ENCODE measurements around the gene TMEM244. TPM values are rescaled to one million over a fixed set of nuclear protein-coding genes. Genes with fewer than 3 reads are reported as not detected.

TMEM244 gene
- total and polyA plus RNA-seq, 2 of the 4 experiments (the other 2 are of a cell fraction): 0.21 to 0.36 TPM

DNA sequence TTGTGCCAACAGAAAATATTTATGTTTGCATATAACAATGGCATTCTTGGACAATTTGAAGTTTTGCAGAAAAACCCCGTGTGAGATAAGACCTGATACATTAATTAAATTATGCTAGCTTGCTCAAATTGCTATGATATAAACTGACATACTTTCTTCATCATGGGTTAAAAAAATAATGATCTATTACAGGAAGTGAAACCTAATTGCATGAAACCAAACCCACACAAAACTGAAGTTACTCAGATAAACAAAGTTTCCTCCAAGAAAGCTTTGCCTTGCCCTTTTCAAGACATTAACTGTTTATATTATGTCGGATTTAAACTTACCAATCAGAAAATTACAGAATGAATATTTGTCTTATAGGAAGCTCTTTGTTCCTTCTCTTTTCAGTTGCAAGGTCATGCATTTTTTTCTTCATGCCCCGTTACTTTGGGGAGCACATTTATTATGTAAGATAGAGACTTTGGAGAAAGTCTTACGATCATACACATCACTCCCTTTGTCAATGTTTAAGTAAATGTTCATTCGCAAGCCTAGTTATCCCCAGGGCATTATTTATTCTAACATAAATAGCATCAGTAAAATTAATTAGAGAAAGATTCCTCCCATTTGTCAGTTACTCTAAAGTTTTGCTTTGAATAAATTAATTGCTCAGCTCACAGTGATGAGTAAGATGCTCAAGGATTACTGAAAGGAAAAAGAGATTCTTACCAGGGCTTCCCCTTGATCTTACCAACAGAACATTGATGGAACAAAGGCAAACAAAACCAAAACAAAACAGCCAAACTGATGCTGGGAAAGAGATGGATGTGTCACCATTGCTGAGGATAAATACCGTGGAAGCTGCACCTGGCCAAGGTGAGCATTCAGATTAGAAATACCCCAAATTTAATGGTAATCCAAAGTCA, 14.8 kb upstream of the TMEM244 start (continued):
- no peak for TF ChIP-seq CHD1 (IDR thresholded peaks at IDR 0.05; ENCODE audit: low read depth, low read length)
- no peak for TF ChIP-seq NFE2L2 (IDR thresholded peaks at IDR 0.05; ENCODE audit: low read depth, low read length)
- TF ChIP-seq RFX5 (IDR thresholded peaks at IDR 0.05; ENCODE audit: low read depth, low read length): no peak

DNA sequence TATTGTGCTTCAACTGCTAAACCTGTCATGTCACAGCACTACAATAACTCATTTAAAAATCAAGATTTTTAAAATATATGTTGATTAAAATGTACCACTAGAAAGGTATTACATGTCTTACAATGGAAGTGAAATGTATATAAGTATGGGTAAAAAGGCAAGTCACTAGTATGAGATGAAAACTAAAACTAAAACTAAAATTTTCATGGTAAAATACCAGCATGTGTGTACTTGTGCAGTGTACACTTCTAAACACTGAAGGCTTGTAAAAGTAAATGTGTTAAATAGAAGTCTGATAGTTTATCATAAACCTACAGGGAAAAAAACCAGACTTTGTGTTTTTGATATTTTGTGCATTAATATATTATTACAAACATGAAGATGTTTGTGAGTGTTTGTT, 13.7 kb upstream of the TMEM244 start:
- Histone ChIP-seq H3K9me1 (ENCODE audit: insufficient read depth, low read length) (no peaks in the 10 kb centered on the region), H3K27ac (ENCODE audit: insufficient read depth, low read length) (no peak overlapping the region), H3K14ac (replicated peaks; ENCODE audit: low read depth, low read length) (no peak overlapping the region), H2BK5ac (ENCODE audit: low read depth, low read length, poor library complexity, severe bottlenecking) (no peak overlapping the region), H4K8ac (ENCODE audit: low read depth in 2 of 2, low read length in 2 of 2) (no peak overlapping the region), H3K4me3 (ENCODE audit: insufficient read depth, low read depth, low read length) (no peak overlapping the region), H2BK15ac (ENCODE audit: low read depth, low read length) (no peak overlapping the region), H4K5ac (ENCODE audit: low read depth, low read length) (no peak overlapping the region), H3K4me1 (ENCODE audit: control insufficient read depth, insufficient read depth, low read length) (peaks cover 2% of the 10 kb centered on the region; the same call in 1 of the 2 replicates), H3K23ac (ENCODE audit: low read depth, low read length) (no peak overlapping the region), H3K18ac (ENCODE audit: low read depth, low read length) (no peak overlapping the region), H3K9me3 (ENCODE audit: control insufficient read depth, insufficient read depth, low read length) (no peaks in the 10 kb centered on the region), H3K4me2 (ENCODE audit: low read depth, low read length) (no peak overlapping the region), H3K36me3 (ENCODE audit: control insufficient read depth, insufficient read depth, low read length) (no peaks in the 10 kb centered on the region), H2AK9ac (replicated peaks; ENCODE audit: low read depth, low read length, poor library complexity) (no peak overlapping the region), H4K91ac (ENCODE audit: insufficient read depth, low read depth, low read length) (no peak overlapping the region), H2BK120ac (ENCODE audit: low read depth, low read length) (no peak overlapping the region), H2AK5ac (ENCODE audit: low read depth, low read length) (no peak overlapping the region), H2BK20ac (ENCODE audit: low read depth, low read length) (no peak overlapping the region), H4K20me1 (ENCODE audit: insufficient read depth, low read length) (no peaks in the 10 kb centered on the region), H3K9ac (ENCODE audit: low read depth, low read length) (no peak overlapping the region), H3K4ac (ENCODE audit: low read depth, low read length) (no peak overlapping the region), H2AFZ (replicated peaks; ENCODE audit: low read length, poor library complexity) (no peak overlapping the region), H3K27me3 (ENCODE audit: control insufficient read depth, insufficient read depth, low read length) (no peaks in the 10 kb centered on the region), H3K79me1 (ENCODE audit: low read depth in 1 of 2, low read length in 2 of 2) (no peaks in the 10 kb centered on the region), H3K56ac (ENCODE audit: extremely low read depth, insufficient read depth, low read length) (no peak overlapping the region)
- ChIA-PET CTCF (interaction anchor here (0.8 to 1.0 kb wide), 2 partner anchors 18 to 49 kb away, joined by 3 to 4 read pairs; no protein-coding TSS in a partner anchor), POLR2A (ENCODE audit: unreplicated experiment) (no interaction called here)
- in situ Hi-C loops (cut with MboI; ENCODE audit: low sequenced_read_pairs): no loop called here
- DNase-seq (no peak), ATAC-seq (ENCODE audit: low read depth) (no peak)
- BruUV-seq (replicated peaks): no TSS peak
- dilution Hi-C loops (cut with HindIII; ENCODE audit: low sequenced_read_pairs, unreplicated experiment): no loop called here
- TF ChIP-seq NFE2L2 (IDR thresholded peaks at IDR 0.05; ENCODE audit: low read depth, low read length) (no peak), POLR2A (IDR thresholded peaks at IDR 0.05; ENCODE audit: low read depth, low read length) (no peak), MXI1 (IDR thresholded peaks at IDR 0.05; ENCODE audit: borderline replicate concordance, low read depth, low read length) (no peak), RAD21 (IDR thresholded peaks at IDR 0.05; ENCODE audit: low read length) (no peak), MAFK (IDR thresholded peaks at IDR 0.05; ENCODE audit: low read depth, low read length) (no peak), SMC3 (IDR thresholded peaks at IDR 0.05; ENCODE audit: low read depth, low read length) (no peak), BHLHE40 (IDR thresholded peaks at IDR 0.05; ENCODE audit: low read depth, low read length) (no peak), MAZ (IDR thresholded peaks at IDR 0.05; ENCODE audit: borderline replicate concordance, low read depth, low read length) (no peak), FOS (IDR thresholded peaks at IDR 0.05; ENCODE audit: low read depth, low read length) (no peak), CEBPB (IDR thresholded peaks at IDR 0.05; ENCODE audit: low read depth, low read length) (no peak), RFX5 (IDR thresholded peaks at IDR 0.05; ENCODE audit: low read depth, low read length) (no peak), CHD1 (IDR thresholded peaks at IDR 0.05; ENCODE audit: low read depth, low read length) (no peak)
- TF ChIP-seq, protein P1, sequence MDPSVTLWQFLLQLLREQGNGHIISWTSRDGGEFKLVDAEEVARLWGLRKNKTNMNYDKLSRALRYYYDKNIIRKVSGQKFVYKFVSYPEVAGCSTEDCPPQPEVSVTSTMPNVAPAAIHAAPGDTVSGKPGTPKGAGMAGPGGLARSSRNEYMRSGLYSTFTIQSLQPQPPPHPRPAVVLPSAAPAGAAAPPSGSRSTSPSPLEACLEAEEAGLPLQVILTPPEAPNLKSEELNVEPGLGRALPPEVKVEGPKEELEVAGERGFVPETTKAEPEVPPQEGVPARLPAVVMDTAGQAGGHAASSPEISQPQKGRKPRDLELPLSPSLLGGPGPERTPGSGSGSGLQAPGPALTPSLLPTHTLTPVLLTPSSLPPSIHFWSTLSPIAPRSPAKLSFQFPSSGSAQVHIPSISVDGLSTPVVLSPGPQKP (IDR thresholded peaks at IDR 0.05; ENCODE audit: borderline replicate concordance, low read depth, low read length): no peak
- intact Hi-C loops (cut with micrococcal nuclease): no loop called here

Data from IMR-90 (cell line).